Suprapubic skin (tissue), 4 donors: ENCODE results near the gene NFATC2.

ENCODE experiments used
- CTCF ChIP-seq, 2 donors: fragments of 200-600 bp in 1 of 2; fragments of 450-650 bp in 1 of 2; sonication (generic) in 1 of 2; IDR thresholded peaks; one replicate each; pipeline ENCODE4 v1.5.1; 2016 to 2019; ENCODE audit warnings: antibody characterized with exemption in 2 of 2, mild to moderate bottlenecking in 1 of 2, moderate library complexity in 1 of 2
- EP300 ChIP-seq: sonication (generic); formaldehyde crosslinking; IDR thresholded peaks from one replicate; pipeline ENCODE4 v1.6.1; 2017; ENCODE audit warnings: antibody characterized with exemption
- POLR2A ChIP-seq, 2 donors: fragments of 450-650 bp; IDR thresholded peaks; one replicate each; pipeline ENCODE4 v1.6.1; 2017; ENCODE audit warnings: antibody characterized with exemption in 2 of 2, mild to moderate bottlenecking in 2 of 2, moderate library complexity in 2 of 2
- POLR2AphosphoS5 ChIP-seq, 3 donors: sonication (generic); formaldehyde crosslinking; IDR thresholded peaks; one replicate each; pipeline ENCODE4 v1.6.1; 2017; ENCODE audit warnings: antibody characterized with exemption in 3 of 3

GRCh38 chr20:51463998-51464397 lies 78.5 kb downstream of the NFATC2 start:
- TF ChIP-seq CTCF (IDR thresholded peaks at IDR 0.05), result no peak
- no peak for TF ChIP-seq EP300
- TF ChIP-seq POLR2A (IDR thresholded peaks at IDR 0.05), result no peak
- TF ChIP-seq POLR2AphosphoS5 (IDR thresholded peaks at IDR 0.05), result no peak
